Measurements from ENCODE around the gene FKBP11. TPM values are rescaled to one million over a fixed set of nuclear protein-coding genes. Genes with fewer than 3 reads are reported as not detected.

Gene FKBP11
- total RNA-seq, 1 donor from 2014 or later, result 47.4 TPM

GRCh38 chr12:48956279-48957140 is 31.2 kb upstream of the FKBP11 start:
- peak; percentile 99 for DNase-seq (ENCODE audit: low spot score)

- DNase-seq (ENCODE audit: low spot score), result no peak
Measured at GRCh38 chr12:48954841-48955501, 29.7 kb upstream of the FKBP11 start.

GRCh38 chr12:48954061-48954460 is 28.8 kb upstream of the FKBP11 start:
- no peak for DNase-seq (ENCODE audit: low spot score)

- DNase-seq (ENCODE audit: low spot score), result no peak
Measured at GRCh38 chr12:48952691-48953090, 27.4 kb upstream of the FKBP11 start.

- no peak for DNase-seq (ENCODE audit: low spot score)
Measured at GRCh38 chr12:48947727-48948126, 22.4 kb upstream of the FKBP11 start.

GRCh38 chr12:48946943-48947342 is 21.7 kb upstream of the FKBP11 start:
- no peak for DNase-seq (ENCODE audit: low spot score)

- DNase-seq (ENCODE audit: low spot score), result no peak
Measured at GRCh38 chr12:48946205-48946604, 20.9 kb upstream of the FKBP11 start.

- no peak for DNase-seq (ENCODE audit: low spot score)
Measured at GRCh38 chr12:48943221-48943620, 17.9 kb upstream of the FKBP11 start.

GRCh38 chr12:48940181-48940580 is 14.9 kb upstream of the FKBP11 start:
- no peak for DNase-seq (ENCODE audit: low spot score)

- DNase-seq (ENCODE audit: low spot score), result no peak
Measured at GRCh38 chr12:48938805-48939204, 13.5 kb upstream of the FKBP11 start.

GRCh38 chr12:48937170-48937569 is 11.9 kb upstream of the FKBP11 start:
- DNase-seq (ENCODE audit: low spot score), result no peak

- peak; percentile 55 for DNase-seq (ENCODE audit: low spot score)
Measured at GRCh38 chr12:48936379-48936979, 11.2 kb upstream of the FKBP11 start.

GRCh38 chr12:48934312-48934706 is 9.0 kb upstream of the FKBP11 start:
- no peak for DNase-seq (ENCODE audit: low spot score)

- no peak for DNase-seq (ENCODE audit: low spot score)
Measured at GRCh38 chr12:48933664-48934311, 8.5 kb upstream of the FKBP11 start.

GRCh38 chr12:48932878-48933277 is 7.6 kb upstream of the FKBP11 start:
- DNase-seq (ENCODE audit: low spot score), result no peak

GRCh38 chr12:48930475-48930874 is 5.2 kb upstream of the FKBP11 start:
- DNase-seq (ENCODE audit: low spot score), result no peak

- no peak for DNase-seq (ENCODE audit: low spot score)
Measured at GRCh38 chr12:48929551-48929950, 4.3 kb upstream of the FKBP11 start.

- DNase-seq (ENCODE audit: low spot score), result no peak
Measured at GRCh38 chr12:48927261-48927660, 2.0 kb upstream of the FKBP11 start.

GRCh38 chr12:48924617-48925303 is 532 bp downstream of the FKBP11 start:
- peak; percentile 50 for DNase-seq (ENCODE audit: low spot score)

- no peak for DNase-seq (ENCODE audit: low spot score)
Measured at GRCh38 chr12:48923117-48923516, 2.2 kb downstream of the FKBP11 start.

- DNase-seq (ENCODE audit: low spot score), result no peak
Measured at GRCh38 chr12:48917857-48918537, 7.3 kb downstream of the FKBP11 start.
